NCI-H524 treated with DMSO at 0.1 percent for 48 hours (cell line): ENCODE measurements around the gene ANKS1B.

ENCODE experiments used
- DNase-seq: peaks from one replicate; lab custom pipeline; 2025; lab: John Stamatoyannopoulos, UW

Gene ANKS1B

DNA sequence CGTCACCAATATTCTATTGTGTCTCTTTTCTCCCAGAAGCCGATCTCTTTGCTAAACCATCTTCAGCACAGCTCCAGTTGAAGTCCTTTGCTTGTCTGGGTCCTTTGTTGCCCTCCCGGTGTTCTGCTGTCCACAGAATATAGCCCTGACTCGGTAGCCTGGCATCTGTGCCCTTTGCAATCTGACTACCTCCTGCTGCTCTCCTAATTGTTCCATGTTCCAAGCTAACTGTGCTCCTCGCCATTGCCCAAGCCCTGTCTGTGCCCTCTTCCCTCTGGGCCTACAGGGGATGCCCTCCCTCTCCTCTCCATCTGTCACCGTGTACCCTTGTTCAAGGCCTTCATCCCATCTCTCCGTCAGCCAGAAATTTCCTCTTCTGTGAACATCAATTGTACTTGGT is 1033.3 kb downstream of the ANKS1B start:
- DNase-seq = no peak

DNA sequence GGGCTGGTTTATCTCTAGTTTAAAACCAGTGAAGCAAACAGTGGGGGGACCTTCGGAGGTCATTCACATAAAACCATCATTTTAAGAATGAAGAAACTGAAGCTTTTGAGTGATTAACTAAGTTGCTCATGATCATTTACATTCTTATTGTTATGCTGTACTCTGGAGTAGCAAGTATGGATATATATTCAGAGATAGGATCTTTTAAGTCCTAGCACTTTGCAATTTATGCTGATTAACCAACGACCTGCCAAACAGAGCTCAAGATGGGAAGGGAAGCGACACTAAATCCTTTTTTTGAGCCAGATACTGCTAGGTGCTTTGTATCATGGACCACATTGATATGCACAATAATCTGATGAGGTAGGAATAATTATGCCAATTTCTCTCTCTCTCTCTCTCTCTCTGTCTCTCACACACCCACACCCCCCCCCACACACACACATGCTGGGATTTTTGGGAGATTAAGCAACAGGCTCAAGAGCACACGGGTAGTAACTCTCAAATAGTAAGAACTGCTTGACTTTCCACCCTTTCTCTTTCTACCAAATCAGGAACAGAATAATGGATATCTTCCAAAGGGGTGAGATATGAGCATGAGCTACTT is 1036.3 kb downstream of the ANKS1B start:
- DNase-seq = no peak

- DNase-seq = no peak
Observed at GRCh38 chr12:98945864-98946263, 1038.9 kb downstream of the ANKS1B start.

GRCh38 chr12:98939926-98940325 is 1044.8 kb downstream of the ANKS1B start:
- DNase-seq = no peak

DNA sequence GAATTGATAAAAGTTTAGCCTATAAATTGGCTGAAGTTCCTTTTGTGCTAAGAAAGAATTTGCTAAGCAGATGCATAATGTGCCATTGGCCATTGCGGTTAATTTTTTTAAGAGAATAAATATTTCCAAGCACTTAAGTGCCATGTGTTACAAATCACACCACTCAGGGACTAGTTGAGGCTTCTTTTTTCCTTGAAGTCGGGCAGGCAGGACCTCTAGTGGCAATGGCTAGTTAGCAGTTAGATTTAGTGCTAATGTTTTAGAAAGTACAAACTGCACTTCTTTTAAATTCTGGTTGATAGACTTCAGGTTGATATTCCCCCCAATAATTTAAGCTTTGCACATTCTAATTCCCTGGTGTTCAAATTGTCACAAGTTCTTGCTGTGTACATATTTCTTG is 1045.4 kb downstream of the ANKS1B start:
- DNase-seq = no peak

DNA sequence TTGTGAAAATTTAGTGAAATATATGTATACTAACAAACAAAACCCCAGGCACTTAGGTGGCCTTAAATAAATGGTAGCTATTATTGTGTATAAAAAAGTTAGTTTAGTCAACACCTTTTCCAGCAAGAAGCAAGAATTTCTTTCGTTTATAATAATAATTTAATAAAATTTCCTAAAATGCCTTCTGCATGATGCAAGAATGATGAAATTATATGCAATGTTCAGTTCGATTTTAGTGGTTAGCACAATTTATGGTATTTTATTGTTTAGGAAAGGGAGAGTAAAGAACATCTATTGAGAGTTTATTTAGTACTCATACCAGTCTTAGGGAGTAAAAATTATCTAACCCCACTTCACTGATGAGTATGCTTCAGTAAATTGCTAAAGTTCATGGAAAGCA is 1048.9 kb downstream of the ANKS1B start:
- DNase-seq = no peak

DNA sequence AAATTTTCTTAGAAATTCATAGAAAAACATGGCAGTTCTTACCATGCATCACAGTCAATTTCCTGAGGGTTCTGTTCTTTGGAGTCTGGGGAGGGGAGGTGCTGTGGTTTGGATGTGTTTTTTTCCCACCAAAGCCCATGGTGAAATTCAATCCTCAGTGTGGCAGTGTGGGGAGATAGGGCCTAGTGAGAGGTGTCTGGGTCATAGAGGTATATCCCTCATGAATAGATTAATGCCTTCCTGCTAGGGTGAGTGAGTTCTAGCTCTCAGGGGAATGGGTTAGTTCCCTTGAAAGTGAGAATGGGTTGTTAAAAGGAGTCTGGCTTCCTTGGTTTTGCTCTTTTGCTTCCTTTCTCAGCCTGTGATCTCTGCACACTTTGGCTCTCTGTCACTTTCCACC is 1061.9 kb downstream of the ANKS1B start:
- DNase-seq = no peak

- DNase-seq = no peak
Observed at GRCh38 chr12:98918176-98918863, 1066.4 kb downstream of the ANKS1B start.

DNA sequence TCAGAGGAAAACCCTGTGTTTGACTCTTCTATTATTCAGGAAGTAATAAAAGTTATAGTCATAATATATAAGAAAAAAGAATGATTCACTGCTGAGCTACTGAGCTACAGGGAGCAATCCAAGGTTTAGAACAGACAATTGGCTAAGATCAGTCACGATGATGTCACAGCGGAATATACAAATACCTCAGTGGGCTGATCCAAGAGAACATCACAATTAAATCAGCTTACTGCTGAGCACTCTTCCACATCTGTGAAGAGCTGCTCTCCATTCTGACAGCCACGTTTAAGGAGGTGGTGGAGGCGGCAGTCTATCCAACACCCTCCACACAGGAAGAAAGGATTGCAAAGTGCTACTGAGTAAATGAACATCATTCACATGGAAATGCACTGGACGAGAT is 1068.6 kb downstream of the ANKS1B start:
- DNase-seq = no peak

DNA sequence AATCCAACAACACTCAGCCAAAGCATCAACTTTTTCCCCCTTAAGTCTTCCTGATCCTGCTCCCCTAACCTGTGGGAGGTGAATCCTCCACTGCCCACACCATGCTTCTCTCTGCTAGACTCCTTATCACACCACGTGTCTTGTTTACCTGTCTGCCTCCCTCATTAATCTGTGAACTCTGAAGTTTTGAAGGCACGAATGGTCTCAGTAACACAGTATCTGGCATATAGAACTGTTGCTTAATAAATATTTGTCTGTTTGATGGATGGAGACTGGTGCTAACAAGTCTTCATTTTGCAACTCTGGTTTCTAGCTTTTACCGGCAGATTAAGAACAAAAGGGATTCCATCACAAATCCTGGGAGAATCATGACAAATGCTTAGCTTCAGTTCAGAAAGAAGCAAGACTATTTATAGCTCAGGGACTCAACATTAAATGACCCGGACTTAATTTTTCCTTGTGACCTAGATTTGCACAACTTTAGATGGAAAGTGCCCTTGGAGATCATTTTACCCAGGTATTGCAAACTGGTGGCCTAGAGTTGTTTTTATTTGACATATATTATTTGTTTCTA is 1072.2 kb downstream of the ANKS1B start:
- DNase-seq = no peak

DNA sequence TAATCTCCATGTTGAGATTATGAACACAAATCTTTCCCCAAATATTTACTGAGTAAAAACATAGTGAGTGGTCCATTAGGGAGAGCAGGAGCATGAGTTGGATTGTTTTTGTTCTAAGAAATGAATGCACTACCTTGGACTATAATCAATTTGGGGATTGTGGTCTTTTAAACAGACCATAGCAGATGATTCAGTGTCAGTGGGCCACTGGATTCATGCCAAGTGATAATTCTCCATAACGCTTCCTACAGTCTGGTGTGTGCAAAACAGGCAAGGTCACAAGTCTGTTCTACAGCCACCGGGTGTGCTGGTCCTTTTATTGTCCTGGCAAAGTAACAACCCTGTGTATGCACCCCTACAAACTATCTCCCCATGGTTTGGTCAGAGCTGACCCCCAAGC is 1073.3 kb downstream of the ANKS1B start:
- no peak for DNase-seq

- no peak for DNase-seq
Observed at GRCh38 chr12:98909746-98910145, 1075.0 kb downstream of the ANKS1B start.

GRCh38 chr12:98908866-98909265 is 1075.9 kb downstream of the ANKS1B start:
- no peak for DNase-seq

GRCh38 chr12:98903875-98904274 is 1080.9 kb downstream of the ANKS1B start:
- no peak for DNase-seq

- no peak for DNase-seq
Observed at GRCh38 chr12:98901189-98901588, 1083.5 kb downstream of the ANKS1B start.

DNA sequence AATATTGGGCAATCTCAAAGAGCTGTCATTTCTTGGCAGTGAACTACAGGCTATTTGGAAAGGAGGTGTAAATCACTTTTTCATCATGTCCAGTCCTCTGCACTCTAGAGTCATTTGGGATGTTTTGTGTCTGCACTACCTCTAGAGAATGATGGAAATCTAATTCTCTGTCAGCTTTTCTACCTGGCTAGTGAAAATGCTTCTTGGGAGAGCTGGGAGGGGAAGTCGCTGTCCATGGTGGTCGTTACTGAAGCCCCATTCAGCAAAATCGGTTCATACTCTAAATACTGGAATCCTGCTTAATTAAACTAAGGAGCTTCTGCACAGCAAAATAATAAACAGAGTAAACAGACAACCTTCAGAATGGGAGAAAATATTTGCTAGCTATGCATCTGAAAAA is 1087.8 kb downstream of the ANKS1B start:
- DNase-seq = no peak

DNA sequence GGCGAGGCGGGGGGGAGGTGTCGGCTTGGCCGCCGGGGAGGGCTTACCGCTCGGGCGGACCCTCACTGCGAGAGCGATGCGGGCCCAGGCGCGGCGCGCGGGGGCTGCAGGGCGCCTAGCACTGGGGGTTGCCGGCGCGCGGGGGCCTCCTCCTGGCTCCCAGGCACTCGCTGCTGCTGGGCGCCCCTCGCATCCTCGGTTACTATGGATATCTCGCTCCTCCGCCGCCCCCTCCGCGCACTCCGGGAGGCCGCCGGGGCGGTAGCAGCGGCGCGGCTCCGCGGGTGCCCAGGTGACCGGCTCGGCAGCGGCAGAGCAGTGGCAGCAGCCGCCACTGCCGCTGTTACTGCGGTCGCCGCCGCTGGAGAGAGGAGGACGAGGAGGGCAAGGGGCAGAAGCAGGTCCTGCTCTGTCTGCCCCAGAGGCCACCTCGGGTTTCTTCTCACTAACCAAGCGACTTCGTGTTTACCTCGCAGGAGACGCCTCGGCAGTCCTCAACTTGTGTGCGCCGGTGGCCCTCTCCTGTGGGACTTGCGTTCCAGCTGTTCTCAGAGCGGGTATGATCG is 1089.6 kb downstream of the ANKS1B start:
- no peak for DNase-seq

DNA sequence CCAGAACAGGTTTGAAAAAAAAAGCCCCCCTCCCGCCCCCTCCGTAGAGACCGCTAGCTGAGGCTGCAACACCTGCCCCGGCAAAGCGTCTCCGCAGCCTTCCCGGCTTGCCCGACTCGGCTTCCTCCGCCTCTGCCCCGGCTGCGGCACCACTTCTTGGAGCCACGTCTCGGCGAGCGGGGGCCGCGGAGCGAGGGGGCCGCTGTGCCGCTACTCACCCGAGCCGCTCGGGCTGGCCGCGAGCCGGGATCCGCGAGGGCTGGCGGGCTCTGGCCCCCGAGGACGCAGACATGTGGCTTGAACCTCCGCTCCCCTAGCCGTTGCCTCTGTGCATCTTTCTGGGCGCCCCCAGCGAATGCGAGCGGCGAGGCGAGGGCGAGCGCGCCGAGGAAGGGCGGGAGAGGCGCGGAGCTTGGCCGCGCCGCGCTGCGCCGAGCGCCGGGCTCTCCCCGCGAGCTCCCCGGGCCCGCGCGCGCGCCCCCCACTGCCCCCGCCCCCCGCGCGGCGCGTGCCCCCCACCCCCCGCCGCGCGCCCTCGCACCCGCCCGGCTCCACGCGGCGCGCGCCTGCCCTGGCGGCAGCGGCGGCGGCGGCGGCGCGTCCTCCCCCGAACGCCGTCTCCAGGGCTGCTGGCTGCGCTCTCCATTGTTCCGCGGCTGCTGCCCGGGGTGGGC is 1090.2 kb downstream of the ANKS1B start:
- DNase-seq = no peak

DNA sequence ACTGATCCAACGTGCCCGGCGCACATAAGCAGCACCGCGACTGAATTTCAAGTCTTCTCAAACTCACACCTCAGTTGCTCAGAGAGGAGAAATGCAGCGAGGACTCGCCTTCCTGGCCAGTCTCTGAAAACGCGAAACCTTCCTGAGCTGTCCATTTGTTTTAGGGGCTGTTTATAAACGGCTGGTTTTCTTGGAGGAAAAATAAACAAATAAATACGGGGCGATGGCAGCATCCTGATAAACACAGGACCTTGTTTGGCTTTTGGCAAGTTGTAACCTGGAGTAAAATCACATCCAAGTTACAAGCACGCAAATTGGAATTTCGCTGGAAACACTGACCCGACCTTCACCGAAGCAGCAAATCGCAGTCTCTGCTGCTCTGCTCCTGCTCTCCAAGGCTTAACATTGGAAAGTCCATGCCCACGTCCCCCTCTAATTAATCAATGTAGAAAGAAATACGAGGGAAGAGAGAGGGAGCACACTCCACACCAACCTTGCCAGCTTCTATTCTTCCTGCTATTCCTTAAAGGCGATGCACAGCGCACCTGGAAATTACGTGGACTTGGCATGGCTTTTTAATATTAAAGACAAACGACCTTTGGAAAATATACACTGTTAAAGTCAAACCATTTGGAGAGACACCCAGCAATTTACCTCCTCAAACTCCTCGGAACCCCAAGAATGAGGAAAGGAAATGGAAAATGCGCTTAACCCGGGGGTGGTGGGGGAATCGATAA is 1090.9 kb downstream of the ANKS1B start:
- DNase-seq = peak; percentile 28

DNA sequence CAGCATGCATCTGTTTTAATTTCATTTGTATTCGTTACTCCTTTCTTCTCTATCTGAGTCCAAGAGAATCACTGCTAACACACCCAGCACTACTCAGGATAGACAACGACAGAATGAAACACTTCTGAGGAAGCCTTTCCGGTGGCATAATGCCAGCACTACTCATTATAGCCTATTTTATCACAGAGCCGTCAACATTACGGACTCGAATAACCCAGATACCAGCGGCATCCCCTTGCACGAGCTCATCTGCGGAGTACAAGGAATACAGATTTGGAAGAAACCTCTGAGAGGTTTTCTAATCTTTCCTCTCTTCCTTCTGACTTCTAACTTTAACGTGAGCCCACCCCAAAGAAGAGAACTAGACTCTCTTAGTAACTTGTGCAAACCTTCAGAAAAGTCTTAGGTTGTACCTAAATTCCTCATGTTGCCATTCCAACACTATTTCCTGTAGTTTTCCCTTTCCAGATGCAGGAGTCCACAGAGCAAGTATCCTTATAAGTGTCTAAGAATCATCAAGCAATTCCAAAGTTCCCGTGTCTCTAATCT is 1091.5 kb downstream of the ANKS1B start:
- no peak for DNase-seq

DNA sequence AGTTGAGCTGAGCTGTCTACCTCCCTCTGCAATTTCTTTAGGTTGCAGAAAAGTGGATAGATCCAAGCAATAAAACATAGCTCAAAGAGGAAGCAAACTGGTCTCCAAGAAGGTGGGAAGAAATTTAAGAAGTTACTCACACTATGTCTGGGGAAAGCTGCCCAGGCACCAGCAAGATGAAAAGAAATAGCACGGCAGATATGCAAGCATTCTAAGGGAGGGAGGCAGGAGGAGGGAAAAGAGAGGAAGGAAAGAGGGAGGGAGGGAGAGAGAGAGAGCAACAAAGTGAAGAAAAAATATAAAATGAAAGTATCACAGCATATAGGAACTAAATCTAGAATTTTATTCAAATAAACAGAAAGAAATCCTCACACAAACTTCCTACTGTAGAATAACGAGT is 1099.0 kb downstream of the ANKS1B start:
- no peak for DNase-seq

GRCh38 chr12:98883231-98883630 is 1101.5 kb downstream of the ANKS1B start:
- no peak for DNase-seq
